ENCODE data around the gene SUN1. TPM values are rescaled to one million over a fixed set of nuclear protein-coding genes. Genes with fewer than 3 reads are reported as not detected.

Gene SUN1
- total and polyA plus RNA-seq, 2 of the 8 experiments (the other 6 are each of a cell fraction or from before 2014, with no cell fraction given), result 108 to 158 TPM

GRCh38 chr7:802500-803242 lies 29.6 kb upstream of the SUN1 start:
- H3K9me3 ChIP-seq (ENCODE audit: insufficient read depth in 2 of 2, low read depth in 1 of 2, low read length in 1 of 2), result peaks cover 3 to 9% of the 10 kb centered on the region in 2 experiments; a peak in 2 of 4 replicates
- no peak overlapping the region for H2BK12ac ChIP-seq (ENCODE audit: low read depth, low read length)
- TF ChIP-seq BRCA1 (IDR thresholded peaks at IDR 0.05; ENCODE audit: low read depth, low read length) (no peak), POLR2AphosphoS5 (IDR thresholded peaks at IDR 0.05; ENCODE audit: low read depth, low read length) (no peak), YY1 (IDR thresholded peaks at IDR 0.05; ENCODE audit: low read depth, low read length) (no peak), E2F6 (IDR thresholded peaks at IDR 0.05) (no peak), SAP30 (IDR thresholded peaks at IDR 0.05; ENCODE audit: insufficient read depth, insufficient replicate concordance, low read length) (no peak), SIX5 (IDR thresholded peaks at IDR 0.05; ENCODE audit: low read depth, low read length) (no peak), NANOG (IDR thresholded peaks at IDR 0.05; ENCODE audit: insufficient read depth, low read depth, low read length, poor library complexity, severe bottlenecking) (no peak), KDM4A (IDR thresholded peaks at IDR 0.05; ENCODE audit: low read depth, low read length, severe bottlenecking) (no peak), CTBP2 (IDR thresholded peaks at IDR 0.05; ENCODE audit: borderline replicate concordance, insufficient read depth, insufficient read length, low read length) (no peak), ASH2L (IDR thresholded peaks at IDR 0.05; ENCODE audit: low read length) (no peak)
- no peaks in the 10 kb centered on the region for H3K27me3 ChIP-seq (replicated peaks in 1 of 4; ENCODE audit: control insufficient read depth in 3 of 4, extremely low read depth in 1 of 4, insufficient read depth in 3 of 4, low read length in 3 of 4)
- no peaks in the 10 kb centered on the region for H3K79me1 ChIP-seq (ENCODE audit: low read depth, low read length)
- no peak overlapping the region for H4K91ac ChIP-seq (replicated peaks; ENCODE audit: insufficient read length, low read length)
- no peak overlapping the region for H2AK5ac ChIP-seq (ENCODE audit: low read depth, low read length)
- H3K9ac ChIP-seq (replicated peaks in 1 of 4; ENCODE audit: extremely low read depth in 1 of 4, low read depth in 3 of 4, low read length in 3 of 4), result no peak overlapping the region
- no peak overlapping the region for H2AFZ ChIP-seq (ENCODE audit: low read length)
- no peak overlapping the region for H2BK20ac ChIP-seq (ENCODE audit: low read length)
- no peak overlapping the region for H3K56ac ChIP-seq (replicated peaks; ENCODE audit: insufficient read length, low read depth, low read length)
- H3K4ac ChIP-seq (replicated peaks; ENCODE audit: insufficient read length, low read depth, low read length), result no peak overlapping the region
- no peak overlapping the region for H3K18ac ChIP-seq (ENCODE audit: extremely low read depth, low read length)
- H3K4me1 ChIP-seq (replicated peaks in 1 of 4; ENCODE audit: control insufficient read depth in 3 of 4, insufficient read depth in 4 of 4, low read length in 3 of 4), result no peaks in the 10 kb centered on the region
- no peaks in the 10 kb centered on the region for H3K36me3 ChIP-seq (ENCODE audit: control insufficient read depth in 2 of 4, insufficient read depth in 4 of 4, low read length in 3 of 4)
- H3K79me2 ChIP-seq (ENCODE audit: control insufficient read depth in 1 of 2, insufficient read depth in 2 of 2, low read length in 2 of 2), result no peaks in the 10 kb centered on the region
- H4K20me1 ChIP-seq (replicated peaks in 1 of 2; ENCODE audit: control insufficient read depth in 1 of 2, insufficient read depth in 2 of 2, low read length in 2 of 2), result no peaks in the 10 kb centered on the region
- H3K14ac ChIP-seq (ENCODE audit: insufficient read length), result no peak overlapping the region
- H3K4me2 ChIP-seq (ENCODE audit: insufficient read depth in 1 of 2, low read depth in 2 of 2, low read length in 2 of 2), result no peak overlapping the region
- CTCF ChIA-PET (ENCODE audit: partially characterized antibody), result interaction anchor here (1.1 to 1.3 kb wide), 2 partner anchors 10 to 19 kb away, joined by 3 read pairs; no protein-coding TSS in a partner anchor
- no peaks in the 10 kb centered on the region for H3K23me2 ChIP-seq (ENCODE audit: low read depth, low read length)
- POLR2A ChIA-PET (ENCODE audit: partially characterized antibody), result interaction anchor here (1.2 to 1.5 kb wide), 2 partner anchors 14 to 30 kb away, joined by 3 read pairs; partner anchors contain the start of gene SUN1
- FAIRE-seq, result no peak
- WGBS, 2 experiments (ENCODE audit: extremely low coverage in 1 of 2, insufficient coverage in 1 of 2, insufficient read length in 1 of 2, insufficient replicate concordance in 2 of 2, low coverage in 1 of 2, low lambda C conversion rate in 2 of 2, missing lambda C conversion rate in 1 of 2), result 79% methylated on average over 18 of the region's 18 CpGs; no CpG with 5 or more reads in 1 of the 2 experiments
- H2BK15ac ChIP-seq (ENCODE audit: low read length), result no peak overlapping the region
- H3K27ac ChIP-seq (ENCODE audit: low read depth, low read length), result no peak overlapping the region
- no peak overlapping the region for H2BK5ac ChIP-seq (ENCODE audit: low read depth, low read length)
- no peak overlapping the region for H3K4me3 ChIP-seq (ENCODE audit: extremely low read depth in 1 of 4, insufficient read depth in 2 of 4, low read depth in 3 of 4, low read length in 4 of 4)
- no peak for DNase-seq (ENCODE audit: low read depth in 1 of 2, low spot score in 2 of 2)
- no peak overlapping the region for H4K5ac ChIP-seq (ENCODE audit: insufficient read length, low read depth, low read length)
- H2BK120ac ChIP-seq (replicated peaks; ENCODE audit: low read depth, low read length), result no peak overlapping the region
- no peak overlapping the region for H4K8ac ChIP-seq (ENCODE audit: extremely low read depth, insufficient read depth, low read length)
- H3K23ac ChIP-seq (ENCODE audit: insufficient read length), result no peak overlapping the region
